ENCODE measurements around the gene CPHXL. TPM values are rescaled to one million over a fixed set of nuclear protein-coding genes. Genes with fewer than 3 reads are reported as not detected.

The CPHXL gene
- total and polyA plus RNA-seq, 4 donors: not detected

DNA sequence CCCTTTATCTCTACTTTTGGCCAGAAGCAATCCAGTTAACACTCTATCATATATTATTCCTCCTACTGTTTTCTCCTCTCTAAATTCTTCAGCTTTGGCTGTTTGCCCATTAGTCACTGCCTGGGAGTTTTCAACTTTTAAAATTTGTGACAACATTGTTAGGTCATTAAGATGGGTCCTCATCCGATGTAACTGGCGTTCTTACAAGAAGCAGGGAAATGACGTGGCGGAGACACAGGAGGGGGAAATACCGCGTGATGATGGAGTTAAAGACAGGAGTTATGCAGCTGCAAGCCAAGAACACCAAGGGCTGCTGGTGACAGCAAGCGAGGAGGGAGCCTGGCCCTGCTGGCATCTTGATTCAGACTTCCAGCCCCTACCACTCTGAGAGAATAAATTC, 34.8 kb upstream of the CPHXL start:
- Histone ChIP-seq H3K9me3 (ENCODE audit: control insufficient read depth in 4 of 4, insufficient read depth in 3 of 4, low read length in 3 of 4) (no peaks in the 10 kb centered on the region), H3K36me3 (ENCODE audit: control insufficient read depth in 4 of 4, insufficient read depth in 4 of 4, low read length in 4 of 4) (no peaks in the 10 kb centered on the region), H3K27ac (ENCODE audit: low read depth in 1 of 2, low read length in 1 of 2) (no peak overlapping the region), H3K27me3 (ENCODE audit: control insufficient read depth in 3 of 3, insufficient read depth in 3 of 3, low read length in 2 of 3) (no peaks in the 10 kb centered on the region), H3K4me3 (no peak overlapping the region), H3K9ac (ENCODE audit: insufficient read depth in 1 of 2, low read length in 2 of 2) (no peak overlapping the region), H3K4me1 (ENCODE audit: control insufficient read depth in 5 of 5, insufficient read depth in 5 of 5, low read length in 5 of 5) (no peaks in the 10 kb centered on the region)
- ATAC-seq (ENCODE audit: insufficient read depth, low FRiP score): no peak
- TF ChIP-seq, protein P1, sequence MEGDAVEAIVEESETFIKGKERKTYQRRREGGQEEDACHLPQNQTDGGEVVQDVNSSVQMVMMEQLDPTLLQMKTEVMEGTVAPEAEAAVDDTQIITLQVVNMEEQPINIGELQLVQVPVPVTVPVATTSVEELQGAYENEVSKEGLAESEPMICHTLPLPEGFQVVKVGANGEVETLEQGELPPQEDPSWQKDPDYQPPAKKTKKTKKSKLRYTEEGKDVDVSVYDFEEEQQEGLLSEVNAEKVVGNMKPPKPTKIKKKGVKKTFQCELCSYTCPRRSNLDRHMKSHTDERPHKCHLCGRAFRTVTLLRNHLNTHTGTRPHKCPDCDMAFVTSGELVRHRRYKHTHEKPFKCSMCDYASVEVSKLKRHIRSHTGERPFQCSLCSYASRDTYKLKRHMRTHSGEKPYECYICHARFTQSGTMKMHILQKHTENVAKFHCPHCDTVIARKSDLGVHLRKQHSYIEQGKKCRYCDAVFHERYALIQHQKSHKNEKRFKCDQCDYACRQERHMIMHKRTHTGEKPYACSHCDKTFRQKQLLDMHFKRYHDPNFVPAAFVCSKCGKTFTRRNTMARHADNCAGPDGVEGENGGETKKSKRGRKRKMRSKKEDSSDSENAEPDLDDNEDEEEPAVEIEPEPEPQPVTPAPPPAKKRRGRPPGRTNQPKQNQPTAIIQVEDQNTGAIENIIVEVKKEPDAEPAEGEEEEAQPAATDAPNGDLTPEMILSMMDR (IDR thresholded peaks at IDR 0.05; ENCODE audit: control extremely low read depth, extremely low read depth): no peak
- 77 to 82% methylated on average over 7 of the region's 7 CpGs for WGBS, 2 donors
- DNase-seq: peak in 2 of 3 donors; percentile 19 to 46

DNA sequence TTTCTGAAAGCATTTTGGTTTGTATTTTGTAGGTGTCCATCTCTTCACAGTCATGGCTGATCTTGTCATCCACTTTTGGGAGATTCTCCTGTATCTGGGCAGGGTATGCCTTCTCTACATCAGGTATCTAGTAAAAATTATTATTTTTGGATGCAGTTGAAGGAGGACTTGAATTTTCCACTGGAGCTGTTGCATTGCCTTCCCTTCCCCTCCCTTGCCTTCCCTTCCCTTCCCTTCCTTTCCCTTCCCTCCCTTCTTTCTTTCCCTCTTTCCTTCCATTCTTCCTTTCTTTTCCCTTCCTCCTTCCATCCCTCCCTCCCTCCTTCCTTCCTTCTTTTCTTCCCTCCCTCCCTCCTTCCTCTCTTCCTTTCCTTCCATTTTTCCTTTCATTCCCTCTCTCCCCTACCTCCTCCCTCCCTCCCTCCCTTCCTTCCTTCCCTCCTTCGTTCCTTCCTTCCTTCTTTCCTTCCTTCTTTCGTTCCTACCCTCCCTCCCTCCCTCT, 33.8 kb upstream of the CPHXL start:
- no peaks in the 10 kb centered on the region for H3K4me1 ChIP-seq (ENCODE audit: control insufficient read depth in 5 of 5, insufficient read depth in 5 of 5, low read length in 5 of 5)
- no peaks in the 10 kb centered on the region for H3K36me3 ChIP-seq (ENCODE audit: control insufficient read depth in 4 of 4, insufficient read depth in 4 of 4, low read length in 4 of 4)
- H3K9me3 ChIP-seq (ENCODE audit: control insufficient read depth in 4 of 4, insufficient read depth in 3 of 4, low read length in 3 of 4): no peaks in the 10 kb centered on the region
- no peak overlapping the region for H3K9ac ChIP-seq (ENCODE audit: insufficient read depth in 1 of 2, low read length in 2 of 2)
- WGBS, 2 donors: 19 to 24% methylated on average over 2 of the region's 2 CpGs
- DNase-seq: no peak
- H3K27me3 ChIP-seq (ENCODE audit: control insufficient read depth in 3 of 3, insufficient read depth in 3 of 3, low read length in 2 of 3): no peaks in the 10 kb centered on the region
- TF ChIP-seq, protein P1 (IDR thresholded peaks at IDR 0.05; ENCODE audit: control extremely low read depth, extremely low read depth): no peak
- no peak overlapping the region for H3K27ac ChIP-seq (ENCODE audit: low read depth in 1 of 2, low read length in 1 of 2)
- ATAC-seq (ENCODE audit: insufficient read depth, low FRiP score): no peak
- no peak overlapping the region for H3K4me3 ChIP-seq

DNA sequence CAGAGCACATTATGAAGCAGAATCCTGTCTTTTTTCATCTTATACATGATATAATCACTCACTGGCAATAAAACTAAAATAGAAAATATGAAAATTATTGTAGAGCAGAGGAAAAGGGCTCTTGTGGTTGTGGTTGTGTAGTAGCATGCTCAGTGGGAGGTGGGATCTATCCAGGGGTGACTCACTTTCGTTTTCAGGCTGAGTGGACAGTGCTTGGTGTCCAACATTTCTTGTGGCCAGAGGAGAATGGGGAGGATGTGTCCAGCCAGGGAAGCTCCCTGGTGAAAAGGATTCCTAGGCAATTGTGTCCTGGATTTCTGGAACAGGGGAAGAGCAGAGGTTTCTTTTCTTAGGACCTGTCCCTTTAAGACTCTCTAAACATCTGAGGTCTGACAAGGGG, 31.9 kb upstream of the CPHXL start:
- ATAC-seq (ENCODE audit: insufficient read depth, low FRiP score) (no peak), DNase-seq (no peak)
- WGBS, 2 donors: 47 to 70% methylated on average over 1 of the region's 1 CpG
- H3K36me3 ChIP-seq (ENCODE audit: control insufficient read depth in 4 of 4, insufficient read depth in 4 of 4, low read length in 4 of 4): no peaks in the 10 kb centered on the region
- H3K4me3 ChIP-seq: no peak overlapping the region
- no peak overlapping the region for H3K9ac ChIP-seq (ENCODE audit: insufficient read depth in 1 of 2, low read length in 2 of 2)
- no peaks in the 10 kb centered on the region for H3K27me3 ChIP-seq (ENCODE audit: control insufficient read depth in 3 of 3, insufficient read depth in 3 of 3, low read length in 2 of 3)
- H3K27ac ChIP-seq (ENCODE audit: low read depth in 1 of 2, low read length in 1 of 2): no peak overlapping the region
- H3K4me1 ChIP-seq (ENCODE audit: control insufficient read depth in 5 of 5, insufficient read depth in 5 of 5, low read length in 5 of 5): peaks cover 0 to 12% (median 0%) of the 10 kb centered on the region in 5 donors
- TF ChIP-seq, protein P1 (IDR thresholded peaks at IDR 0.05; ENCODE audit: control extremely low read depth, extremely low read depth): no peak
- H3K9me3 ChIP-seq (ENCODE audit: control insufficient read depth in 4 of 4, insufficient read depth in 3 of 4, low read length in 3 of 4): no peaks in the 10 kb centered on the region

DNA sequence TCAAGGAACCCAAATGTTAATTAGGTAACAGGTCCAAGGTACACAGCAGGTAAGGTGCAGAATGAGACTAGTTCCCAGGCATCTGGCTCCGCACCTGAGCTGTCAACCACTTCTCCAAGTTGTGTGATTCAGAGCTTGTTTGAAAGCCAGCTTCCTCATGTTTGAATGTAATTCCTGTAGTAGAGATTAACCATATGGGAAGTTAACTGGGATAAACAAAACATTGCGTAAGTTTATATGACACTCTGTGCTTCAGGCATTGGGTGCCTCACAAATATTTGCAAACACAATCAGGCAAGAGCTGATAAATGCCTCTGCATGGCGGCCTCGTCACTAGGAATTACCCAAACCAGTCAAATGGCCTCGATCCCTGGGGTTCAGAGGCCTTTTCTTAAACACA, 27.9 kb upstream of the CPHXL start:
- peak overlapping the region in 1 of 2 donors; percentile 20 for H3K27ac ChIP-seq (ENCODE audit: low read depth in 1 of 2, low read length in 1 of 2)
- H3K36me3 ChIP-seq (ENCODE audit: control insufficient read depth in 4 of 4, insufficient read depth in 4 of 4, low read length in 4 of 4): no peaks in the 10 kb centered on the region
- H3K4me3 ChIP-seq: no peak overlapping the region
- WGBS, 2 donors: 48 to 62% methylated on average over 5 of the region's 5 CpGs
- H3K4me1 ChIP-seq (ENCODE audit: control insufficient read depth in 5 of 5, insufficient read depth in 5 of 5, low read length in 5 of 5): peaks cover 0 to 12% (median 0%) of the 10 kb centered on the region in 5 donors
- H3K27me3 ChIP-seq (ENCODE audit: control insufficient read depth in 3 of 3, insufficient read depth in 3 of 3, low read length in 2 of 3): no peaks in the 10 kb centered on the region
- peak; percentile 35 for ATAC-seq (ENCODE audit: insufficient read depth, low FRiP score)
- H3K9ac ChIP-seq (ENCODE audit: insufficient read depth in 1 of 2, low read length in 2 of 2): peak overlapping the region in 1 of 2 donors; percentile 50
- peak; percentile 69 to 95 (median 93) for DNase-seq
- H3K9me3 ChIP-seq (ENCODE audit: control insufficient read depth in 4 of 4, insufficient read depth in 3 of 4, low read length in 3 of 4): no peaks in the 10 kb centered on the region
- TF ChIP-seq, protein P1 (IDR thresholded peaks at IDR 0.05; ENCODE audit: control extremely low read depth, extremely low read depth): no peak

Data from lung (tissue), 12 donors.